HEK293T (cell line): ENCODE data around the gene MAP2K4.

Experiments used
- ARNT ChIP-seq: fragments of 450-650 bp; IDR thresholded peaks from 2 replicates; pipeline ENCODE4 v1.6.1; 2017; ENCODE audit warnings: mild to moderate bottlenecking
- BHLHE40 ChIP-seq: fragments of 450-650 bp; IDR thresholded peaks from 2 replicates; pipeline ENCODE4 v1.6.1; 2016; ENCODE audit warnings: mild to moderate bottlenecking, moderate library complexity, borderline replicate concordance
- FOXK2 ChIP-seq: fragments of 450-650 bp; IDR thresholded peaks from 2 replicates; pipeline ENCODE4 v1.6.1; 2016; ENCODE audit warnings: mild to moderate bottlenecking
- FOXM1 ChIP-seq: fragments of 450-650 bp; IDR thresholded peaks from 2 replicates; pipeline ENCODE4 v1.6.1; 2017; ENCODE audit warnings: mild to moderate bottlenecking, borderline replicate concordance
- NFRKB ChIP-seq: fragments of 450-650 bp; IDR thresholded peaks from 2 replicates; pipeline ENCODE4 v1.6.1; 2016; ENCODE audit warnings: mild to moderate bottlenecking, moderate library complexity
- SP1 ChIP-seq: fragments of 450-650 bp; IDR thresholded peaks from 2 replicates; pipeline ENCODE4 v1.6.1; 2017
- ZNF384 ChIP-seq: fragments of 450-650 bp; IDR thresholded peaks from 2 replicates; pipeline ENCODE4 v1.6.1; 2016

- no peak for TF ChIP-seq ARNT
- no peak for TF ChIP-seq ZNF384
- no peak for TF ChIP-seq SP1
- TF ChIP-seq NFRKB = no peak
- TF ChIP-seq FOXM1 = no peak
- TF ChIP-seq FOXK2 = no peak
- no peak for TF ChIP-seq BHLHE40
These were observed 23.0 kb downstream of the MAP2K4 start for GRCh38 chr17:12043702-12044101.
